Thyroid gland (tissue), 4 donors: ENCODE measurements around the gene RAB35. TPM values are rescaled to one million over a fixed set of nuclear protein-coding genes. Genes with fewer than 3 reads are reported as not detected.

Experiments used
- DNase-seq, 2 donors: peaks; one replicate each; pipeline ENCODE4 v3.0.0-alpha.2; 2019
- H3K27ac ChIP-seq, 3 donors: fragments of 200-600 bp; sonication (generic); 1 replicate in 2 of 3; 2 replicates in 1 of 3; pipeline ENCODE4 v1.5.1; 2016 to 2019; ENCODE audit warnings: mild to moderate bottlenecking in 1 of 3, moderate library complexity in 1 of 3
- H3K27me3 ChIP-seq: fragments of 200-600 bp; sonication (generic); one replicate; pipeline ENCODE4 v1.5.1; 2019
- H3K36me3 ChIP-seq, 2 donors: fragments of 200-600 bp; sonication (generic); one replicate each; pipeline ENCODE4 v1.5.1; 2016 to 2019
- H3K4me1 ChIP-seq, 2 donors: fragments of 200-600 bp; sonication (generic); one replicate each; pipeline ENCODE4 v1.5.1; 2017 to 2019
- H3K4me3 ChIP-seq, 3 donors: fragments of 200-600 bp; sonication (generic); replicated peaks in 1 of 3; 1 replicate in 2 of 3; 2 replicates in 1 of 3; pipeline ENCODE4 v1.5.1; 2016; ENCODE audit warnings: mild to moderate bottlenecking in 1 of 3
- H3K9me3 ChIP-seq: fragments of 200-600 bp; sonication (generic); one replicate; pipeline ENCODE4 v1.5.1; 2017
- POLR2A ChIP-seq, 2 donors: fragments of 450-650 bp; IDR thresholded peaks; one replicate each; pipeline ENCODE4 v1.6.1; 2017; ENCODE audit warnings: antibody characterized with exemption in 2 of 2, mild to moderate bottlenecking in 2 of 2, moderate library complexity in 1 of 2
- whole genome bisulfite sequencing, 2 donors: methylation state at CpG; one replicate each; pipeline ENCODE4 v1.1.5; 2017; 5-methylcytosine and 5-hydroxymethylcytosine counted together
- intact Hi-C: fragments of 100-400 bp; cut with DNase I; formaldehyde crosslinking; loops from one replicate; pipeline ENCODE4 v1.15.1; 2023
- total RNA-seq, 4 donors: library from RNA; depleted of rRNA; stranded (reverse); fragments of >200 nt; gene quantifications; one replicate each; pipeline ENCODE4 v1.2.3, GENCODE V29; 2016
- TF ChIP-seq, protein P1 (sequence below), 6 experiments: fragments of 200-600 bp in 3 of 6; fragments of 450-650 bp in 3 of 6; sonication (generic) in 3 of 6; IDR thresholded peaks; one replicate each; pipeline ENCODE4 v1.5.1; 2016 to 2019; ENCODE audit warnings: antibody characterized with exemption in 6 of 6, mild to moderate bottlenecking in 2 of 6, inconsistent platforms in 1 of 6, moderate library complexity in 1 of 6

RAB35 gene
- total RNA-seq, 4 donors from 2014 or later, result 14.9 to 19.9 (median 17.4) TPM

DNA sequence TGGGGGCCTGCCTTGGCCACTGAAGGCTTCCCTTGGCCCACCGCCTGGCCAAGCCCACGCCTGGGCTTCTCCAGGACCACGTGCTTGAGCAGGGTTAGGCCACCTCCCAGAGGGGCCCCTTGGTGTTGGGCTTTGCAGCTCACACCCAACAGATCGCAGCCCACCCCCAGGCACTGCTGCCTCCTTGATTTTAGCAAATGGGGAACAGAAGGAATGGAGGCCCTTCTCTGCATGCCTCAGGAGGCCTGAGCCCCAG, 23.3 kb downstream of the RAB35 start:
- no peak overlapping the region for H3K4me3 ChIP-seq
- WGBS, 2 donors, result 93% methylated on average over 4 of the region's 4 CpGs; no CpG with 5 or more reads in 1 of the 2 donors
- no peak overlapping the region for H3K27ac ChIP-seq
- no peak for TF ChIP-seq POLR2A (IDR thresholded peaks at IDR 0.05)
- TF ChIP-seq, protein P1, sequence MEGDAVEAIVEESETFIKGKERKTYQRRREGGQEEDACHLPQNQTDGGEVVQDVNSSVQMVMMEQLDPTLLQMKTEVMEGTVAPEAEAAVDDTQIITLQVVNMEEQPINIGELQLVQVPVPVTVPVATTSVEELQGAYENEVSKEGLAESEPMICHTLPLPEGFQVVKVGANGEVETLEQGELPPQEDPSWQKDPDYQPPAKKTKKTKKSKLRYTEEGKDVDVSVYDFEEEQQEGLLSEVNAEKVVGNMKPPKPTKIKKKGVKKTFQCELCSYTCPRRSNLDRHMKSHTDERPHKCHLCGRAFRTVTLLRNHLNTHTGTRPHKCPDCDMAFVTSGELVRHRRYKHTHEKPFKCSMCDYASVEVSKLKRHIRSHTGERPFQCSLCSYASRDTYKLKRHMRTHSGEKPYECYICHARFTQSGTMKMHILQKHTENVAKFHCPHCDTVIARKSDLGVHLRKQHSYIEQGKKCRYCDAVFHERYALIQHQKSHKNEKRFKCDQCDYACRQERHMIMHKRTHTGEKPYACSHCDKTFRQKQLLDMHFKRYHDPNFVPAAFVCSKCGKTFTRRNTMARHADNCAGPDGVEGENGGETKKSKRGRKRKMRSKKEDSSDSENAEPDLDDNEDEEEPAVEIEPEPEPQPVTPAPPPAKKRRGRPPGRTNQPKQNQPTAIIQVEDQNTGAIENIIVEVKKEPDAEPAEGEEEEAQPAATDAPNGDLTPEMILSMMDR (IDR thresholded peaks at IDR 0.05), result no peak
- peaks cover 17 to 23% of the 10 kb centered on the region in 2 donors for H3K36me3 ChIP-seq
- H3K4me1 ChIP-seq, result no peaks in the 10 kb centered on the region
- H3K9me3 ChIP-seq, result no peaks in the 10 kb centered on the region
- DNase-seq, result no peak
- intact Hi-C loops, result no loop called here
- no peaks in the 10 kb centered on the region for H3K27me3 ChIP-seq

DNA sequence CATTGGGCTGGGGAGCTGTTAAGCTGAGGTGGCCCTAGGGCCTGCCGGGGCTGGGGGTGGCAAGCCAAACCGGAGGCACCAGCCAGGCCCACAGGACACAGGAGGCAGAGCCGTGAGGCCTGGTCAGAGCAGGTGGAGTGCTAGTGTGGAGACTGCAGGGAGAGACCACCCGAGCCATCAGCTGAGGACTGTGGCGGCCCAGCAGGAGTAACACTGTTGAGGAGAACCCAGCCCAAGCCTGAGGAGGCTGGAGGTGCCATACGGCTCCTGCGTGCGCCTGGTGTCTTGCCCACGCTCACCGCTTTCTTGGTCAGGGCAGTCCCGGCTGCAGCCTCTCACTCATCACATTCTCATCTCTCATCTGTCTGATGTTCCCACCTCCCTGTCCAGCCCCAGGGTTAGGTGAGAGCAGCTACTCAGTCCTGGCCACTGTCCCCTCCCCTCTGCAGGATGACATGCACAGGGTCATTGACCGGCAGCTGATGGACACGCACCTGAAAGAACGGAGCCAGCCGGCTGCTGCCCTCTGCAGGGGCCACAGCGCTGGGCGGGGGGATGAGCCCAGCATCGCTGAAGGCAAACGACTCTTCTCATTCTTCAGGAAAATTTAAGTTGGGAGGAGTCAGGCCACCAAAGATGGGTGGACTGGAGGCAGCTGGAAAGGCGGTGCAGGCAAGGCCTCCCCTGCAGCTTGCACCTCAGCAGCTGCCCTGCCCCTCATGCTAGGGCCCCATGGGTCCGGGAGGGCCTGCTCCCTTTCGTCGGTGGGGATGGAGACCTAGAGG, 23.8 kb downstream of the RAB35 start:
- Histone ChIP-seq H3K27me3 (no peaks in the 10 kb centered on the region), H3K36me3 (peaks cover 13 to 20% of the 10 kb centered on the region in 2 donors), H3K4me3 (no peak overlapping the region), H3K9me3 (no peaks in the 10 kb centered on the region), H3K27ac (no peak overlapping the region), H3K4me1 (peaks cover 3 to 4% of the 10 kb centered on the region in 2 donors)
- TF ChIP-seq POLR2A (IDR thresholded peaks at IDR 0.05), result no peak
- TF ChIP-seq, protein P1 (IDR thresholded peaks at IDR 0.05), result no peak
- intact Hi-C loops, result no loop called here
- DNase-seq, result no peak
- WGBS, 2 donors, result 83 to 87% methylated on average over 19 to 20 of the region's 23 CpGs

DNA sequence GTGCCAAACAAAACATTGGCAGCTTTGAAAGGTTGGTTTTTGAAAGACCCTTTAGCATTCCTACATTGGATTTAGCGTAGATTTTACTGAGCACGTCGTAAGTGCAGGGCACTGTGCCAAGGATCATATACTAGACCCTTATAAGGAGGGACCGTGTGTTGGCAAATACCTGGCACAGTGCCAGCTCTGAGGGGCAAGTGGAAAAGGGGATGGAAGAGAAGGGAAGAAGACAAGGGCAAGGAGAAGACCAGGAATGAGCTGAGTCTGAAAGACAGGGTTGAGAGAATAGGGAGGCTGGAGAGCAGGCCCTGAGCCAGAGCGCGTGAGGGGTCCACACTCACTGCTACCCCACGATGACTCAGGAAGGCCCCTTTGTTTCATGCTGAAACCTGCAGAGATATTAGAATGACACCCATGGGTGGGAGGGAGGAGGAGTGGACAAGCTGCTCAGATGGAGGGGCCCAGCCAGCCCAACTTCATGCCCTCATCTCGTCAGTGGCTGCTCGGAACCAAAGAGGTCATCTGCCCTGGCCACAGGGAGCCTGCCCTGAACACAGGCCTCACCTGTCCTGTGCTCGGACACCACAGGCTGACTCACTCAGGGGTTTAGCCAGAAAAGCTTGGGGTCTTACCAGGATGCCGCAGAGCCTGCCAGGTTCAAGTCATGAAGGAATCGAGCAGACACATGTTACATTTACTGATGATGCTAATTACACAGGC, 25.0 kb downstream of the RAB35 start:
- no peak overlapping the region for H3K4me3 ChIP-seq
- TF ChIP-seq, protein P1 (IDR thresholded peaks at IDR 0.05), result no peak
- no peak for TF ChIP-seq POLR2A (IDR thresholded peaks at IDR 0.05)
- DNase-seq, result no peak
- no peaks in the 10 kb centered on the region for H3K27me3 ChIP-seq
- peaks cover 11% of the 10 kb centered on the region in 2 donors for H3K4me1 ChIP-seq
- intact Hi-C loops, result no loop called here
- H3K27ac ChIP-seq, result no peak overlapping the region
- peaks cover 3 to 10% of the 10 kb centered on the region in 2 donors for H3K36me3 ChIP-seq
- no peaks in the 10 kb centered on the region for H3K9me3 ChIP-seq
- WGBS, 2 donors, result 74 to 79% methylated on average over 12 of the region's 12 CpGs

DNA sequence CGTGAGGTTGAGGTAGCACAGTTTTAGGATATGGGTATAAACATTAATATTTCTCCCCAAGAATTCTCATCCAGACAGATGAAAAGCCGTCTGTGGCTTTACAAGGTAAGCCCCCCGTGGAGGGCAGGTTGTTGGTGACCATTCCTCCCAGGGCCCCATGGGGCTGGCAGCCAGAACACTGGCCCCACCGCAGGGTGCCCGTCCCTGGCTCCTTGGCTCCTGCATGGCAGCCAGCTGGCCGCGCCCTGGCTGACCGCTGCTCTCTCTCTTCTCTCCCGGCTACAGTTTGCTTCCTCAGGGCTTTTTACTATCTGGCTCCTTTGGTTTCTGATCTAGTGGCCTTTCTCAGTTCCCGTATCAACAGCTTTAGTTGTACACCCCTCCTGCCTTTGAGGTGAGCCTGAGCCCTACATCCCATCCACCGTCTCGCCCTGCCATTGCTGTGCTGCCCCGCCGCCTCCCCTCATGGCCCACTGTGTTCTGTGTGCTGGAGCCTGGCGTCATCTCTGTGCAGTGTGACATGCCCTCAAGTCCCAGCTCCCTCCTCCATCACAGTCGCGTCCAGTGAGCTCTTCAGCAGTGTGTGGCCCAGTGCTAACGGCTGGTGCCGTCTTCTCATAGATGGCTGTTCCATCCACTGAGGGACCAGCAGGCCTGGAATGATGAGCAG, 25.8 kb downstream of the RAB35 start:
- H3K4me3 ChIP-seq, result no peak overlapping the region
- intact Hi-C loops, result no loop called here
- 83 to 93% methylated on average over 19 of the region's 19 CpGs for WGBS, 2 donors
- TF ChIP-seq, protein P1 (IDR thresholded peaks at IDR 0.05), result no peak
- no peak for TF ChIP-seq POLR2A (IDR thresholded peaks at IDR 0.05)
- DNase-seq, result no peak
- peaks cover 14% of the 10 kb centered on the region in 2 donors for H3K4me1 ChIP-seq
- H3K27ac ChIP-seq, result no peak overlapping the region
- H3K27me3 ChIP-seq, result no peaks in the 10 kb centered on the region
- H3K36me3 ChIP-seq, result peaks cover 0 to 8% of the 10 kb centered on the region in 2 donors
- H3K9me3 ChIP-seq, result no peaks in the 10 kb centered on the region
